Neural cell (in vitro differentiated cells): ENCODE measurements around the gene ABHD17B.

Source experiments
- EP300 ChIP-seq: fragments of 450-650 bp; conservative IDR thresholded peaks from 2 replicates; pipeline ENCODE4 v1.6.1; 2014; ENCODE audit warnings: antibody characterized with exemption, mild to moderate bottlenecking, moderate library complexity; ENCODE audit not compliant: poor library complexity, severe bottlenecking
- EZH2 ChIP-seq: fragments of 200-600, 300-800 bp; shearing (Covaris generic), sonication (generic); IDR thresholded peaks from 2 replicates; pipeline ENCODE4 v1.6.1; 2014; ENCODE audit warnings: antibody characterized with exemption, low read length, borderline replicate concordance, mild to moderate bottlenecking; ENCODE audit not compliant: insufficient read depth, poor library complexity, severe bottlenecking
- POLR2AphosphoS5 ChIP-seq: IDR thresholded peaks from 2 replicates; pipeline ENCODE4 v1.6.1; 2012
- SMC3 ChIP-seq: fragments of 450-650 bp; conservative IDR thresholded peaks from 2 replicates; pipeline ENCODE4 v1.6.1; 2014; ENCODE audit warnings: antibody characterized with exemption, mild to moderate bottlenecking, moderate library complexity; ENCODE audit not compliant: poor library complexity
- TAF1 ChIP-seq: IDR thresholded peaks from 2 replicates; pipeline ENCODE4 v1.6.1; 2012; ENCODE audit warnings: low read depth
- TF ChIP-seq, protein P1 (sequence below): fragments of 450-650 bp; IDR thresholded peaks from 2 replicates; pipeline ENCODE4 v1.5.1; 2014; ENCODE audit warnings: antibody characterized with exemption, mild to moderate bottlenecking, moderate library complexity; ENCODE audit not compliant: poor library complexity, severe bottlenecking
- TF ChIP-seq, protein P2 (sequence below): IDR thresholded peaks from 2 replicates; pipeline ENCODE4 v1.6.1; 2012; ENCODE audit warnings: borderline replicate concordance

DNA sequence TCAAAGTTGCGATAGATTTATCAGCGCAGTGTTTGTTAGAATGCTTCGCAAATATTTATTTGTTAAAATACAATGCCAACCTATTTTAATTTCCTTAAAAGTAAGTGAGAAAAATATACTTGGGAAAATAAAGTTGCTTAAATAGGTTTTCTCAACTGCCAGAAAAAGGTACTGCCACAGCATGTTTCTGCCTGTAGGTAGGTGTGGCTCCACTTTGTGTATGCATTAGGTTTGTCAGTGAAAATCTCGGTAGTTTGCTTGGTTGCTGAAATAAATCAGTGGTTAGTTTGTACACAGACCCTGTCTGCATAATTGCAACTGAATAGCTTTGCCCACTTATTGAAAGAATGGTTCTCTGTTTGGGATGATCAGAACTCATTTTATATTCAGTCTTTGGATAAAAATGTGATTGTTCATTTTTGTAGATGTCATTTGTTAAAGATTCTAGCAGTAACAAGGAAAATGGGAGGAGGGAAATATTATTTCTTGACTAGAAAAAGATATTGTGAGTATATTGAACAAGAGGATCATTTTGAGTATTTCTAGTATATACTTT lies 26.2 kb upstream of the ABHD17B start:
- TF ChIP-seq, protein P1, sequence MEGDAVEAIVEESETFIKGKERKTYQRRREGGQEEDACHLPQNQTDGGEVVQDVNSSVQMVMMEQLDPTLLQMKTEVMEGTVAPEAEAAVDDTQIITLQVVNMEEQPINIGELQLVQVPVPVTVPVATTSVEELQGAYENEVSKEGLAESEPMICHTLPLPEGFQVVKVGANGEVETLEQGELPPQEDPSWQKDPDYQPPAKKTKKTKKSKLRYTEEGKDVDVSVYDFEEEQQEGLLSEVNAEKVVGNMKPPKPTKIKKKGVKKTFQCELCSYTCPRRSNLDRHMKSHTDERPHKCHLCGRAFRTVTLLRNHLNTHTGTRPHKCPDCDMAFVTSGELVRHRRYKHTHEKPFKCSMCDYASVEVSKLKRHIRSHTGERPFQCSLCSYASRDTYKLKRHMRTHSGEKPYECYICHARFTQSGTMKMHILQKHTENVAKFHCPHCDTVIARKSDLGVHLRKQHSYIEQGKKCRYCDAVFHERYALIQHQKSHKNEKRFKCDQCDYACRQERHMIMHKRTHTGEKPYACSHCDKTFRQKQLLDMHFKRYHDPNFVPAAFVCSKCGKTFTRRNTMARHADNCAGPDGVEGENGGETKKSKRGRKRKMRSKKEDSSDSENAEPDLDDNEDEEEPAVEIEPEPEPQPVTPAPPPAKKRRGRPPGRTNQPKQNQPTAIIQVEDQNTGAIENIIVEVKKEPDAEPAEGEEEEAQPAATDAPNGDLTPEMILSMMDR: no peak
- TF ChIP-seq TAF1 (no peak), EP300 (no peak), POLR2AphosphoS5 (no peak), EZH2 (no peak), SMC3 (no peak)
- TF ChIP-seq, protein P2, sequence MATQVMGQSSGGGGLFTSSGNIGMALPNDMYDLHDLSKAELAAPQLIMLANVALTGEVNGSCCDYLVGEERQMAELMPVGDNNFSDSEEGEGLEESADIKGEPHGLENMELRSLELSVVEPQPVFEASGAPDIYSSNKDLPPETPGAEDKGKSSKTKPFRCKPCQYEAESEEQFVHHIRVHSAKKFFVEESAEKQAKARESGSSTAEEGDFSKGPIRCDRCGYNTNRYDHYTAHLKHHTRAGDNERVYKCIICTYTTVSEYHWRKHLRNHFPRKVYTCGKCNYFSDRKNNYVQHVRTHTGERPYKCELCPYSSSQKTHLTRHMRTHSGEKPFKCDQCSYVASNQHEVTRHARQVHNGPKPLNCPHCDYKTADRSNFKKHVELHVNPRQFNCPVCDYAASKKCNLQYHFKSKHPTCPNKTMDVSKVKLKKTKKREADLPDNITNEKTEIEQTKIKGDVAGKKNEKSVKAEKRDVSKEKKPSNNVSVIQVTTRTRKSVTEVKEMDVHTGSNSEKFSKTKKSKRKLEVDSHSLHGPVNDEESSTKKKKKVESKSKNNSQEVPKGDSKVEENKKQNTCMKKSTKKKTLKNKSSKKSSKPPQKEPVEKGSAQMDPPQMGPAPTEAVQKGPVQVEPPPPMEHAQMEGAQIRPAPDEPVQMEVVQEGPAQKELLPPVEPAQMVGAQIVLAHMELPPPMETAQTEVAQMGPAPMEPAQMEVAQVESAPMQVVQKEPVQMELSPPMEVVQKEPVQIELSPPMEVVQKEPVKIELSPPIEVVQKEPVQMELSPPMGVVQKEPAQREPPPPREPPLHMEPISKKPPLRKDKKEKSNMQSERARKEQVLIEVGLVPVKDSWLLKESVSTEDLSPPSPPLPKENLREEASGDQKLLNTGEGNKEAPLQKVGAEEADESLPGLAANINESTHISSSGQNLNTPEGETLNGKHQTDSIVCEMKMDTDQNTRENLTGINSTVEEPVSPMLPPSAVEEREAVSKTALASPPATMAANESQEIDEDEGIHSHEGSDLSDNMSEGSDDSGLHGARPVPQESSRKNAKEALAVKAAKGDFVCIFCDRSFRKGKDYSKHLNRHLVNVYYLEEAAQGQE: no peak
